SU-DHL-6 (cell line): ENCODE results near the gene GPR162.

Experiments
- H2AFZ ChIP-seq: fragments of 200-600 bp; sonication (generic); 2 replicates; pipeline ENCODE4 v1.6.1; 2014; ENCODE audit warnings: low read depth, mild to moderate bottlenecking, moderate library complexity, mixed read lengths, antibody characterized with exemption, low read length; ENCODE audit not compliant: severe bottlenecking
- H3F3A ChIP-seq: fragments of 200-600 bp; shearing (Covaris generic); 2 replicates; pipeline ENCODE4 v1.6.0; 2016; ENCODE audit warnings: antibody characterized with exemption, mild to moderate bottlenecking; ENCODE audit not compliant: insufficient read depth
- H3K27ac ChIP-seq: fragments of 200-600 bp; sonication (generic); 2 replicates; pipeline ENCODE4 v1.5.1; 2016; ENCODE audit warnings: low read depth, mild to moderate bottlenecking, low read length, moderate library complexity, mixed read lengths
- H3K27me3 ChIP-seq: fragments of 200-600 bp; sonication (generic), shearing (Covaris generic); 2 replicates; pipeline ENCODE4 v1.6.0; 2014; ENCODE audit warnings: mild to moderate bottlenecking, low read length
- H3K36me3 ChIP-seq: fragments of 200-600 bp; sonication (generic); 2 replicates; pipeline ENCODE4 v1.6.1; 2014; ENCODE audit warnings: mild to moderate bottlenecking, low read length, mixed read lengths
- H3K4me2 ChIP-seq: fragments of 300-600, 200-600 bp; shearing (Covaris generic), sonication (generic); 2 replicates; pipeline ENCODE4 v1.6.0; 2014; ENCODE audit warnings: low read length, low read depth, mild to moderate bottlenecking; ENCODE audit not compliant: poor library complexity, severe bottlenecking
- H3K4me3 ChIP-seq: fragments of 200-600 bp; sonication (generic); 2 replicates; pipeline ENCODE4 v1.5.1; 2014; ENCODE audit warnings: antibody characterized with exemption, low read length, mild to moderate bottlenecking, mixed read lengths; ENCODE audit not compliant: insufficient read depth, poor library complexity, severe bottlenecking
- H3K79me2 ChIP-seq: fragments of 200-600 bp; sonication (generic); 2 replicates; pipeline ENCODE4 v1.6.1; 2014; ENCODE audit warnings: mild to moderate bottlenecking, low read length, moderate library complexity; ENCODE audit not compliant: insufficient read depth
- H3K9ac ChIP-seq: fragments of 200-600 bp; sonication (generic); 2 replicates; pipeline ENCODE4 v1.7.0; 2014; ENCODE audit warnings: mild to moderate bottlenecking, low read length
- H3K9me2 ChIP-seq: fragments of 200-600 bp; sonication (generic); replicated peaks from 2 replicates; pipeline ENCODE4 v1.6.1; 2014; ENCODE audit warnings: low read length; ENCODE audit not compliant: insufficient read depth
- H3K9me3 ChIP-seq: fragments of 200-600 bp; sonication (generic); 2 replicates; pipeline ENCODE4 v1.6.1; 2014; ENCODE audit warnings: low read length, mixed read lengths; ENCODE audit not compliant: insufficient read depth
- H4K20me1 ChIP-seq: fragments of 200-600 bp; sonication (generic); 2 replicates; pipeline ENCODE4 v1.6.1; 2014; ENCODE audit warnings: low read depth, mild to moderate bottlenecking, antibody characterized with exemption, low read length, moderate library complexity, mixed read lengths
- EZH2phosphoT487 ChIP-seq: fragments of 200-600 bp; sonication (generic), shearing (Covaris generic); conservative IDR thresholded peaks from 2 replicates; pipeline ENCODE4 v1.6.1; 2018; ENCODE audit warnings: mild to moderate bottlenecking, antibody characterized with exemption, low read length, moderate library complexity, mixed read lengths
- TF ChIP-seq, protein P1 (sequence below): fragments of 200-600 bp; sonication (generic); IDR thresholded peaks from one replicate; pipeline ENCODE4 v1.5.1; 2017; ENCODE audit warnings: antibody characterized with exemption, mild to moderate bottlenecking, low read length, moderate library complexity; ENCODE audit not compliant: insufficient read depth, poor library complexity, severe bottlenecking

The GPR162 gene

DNA sequence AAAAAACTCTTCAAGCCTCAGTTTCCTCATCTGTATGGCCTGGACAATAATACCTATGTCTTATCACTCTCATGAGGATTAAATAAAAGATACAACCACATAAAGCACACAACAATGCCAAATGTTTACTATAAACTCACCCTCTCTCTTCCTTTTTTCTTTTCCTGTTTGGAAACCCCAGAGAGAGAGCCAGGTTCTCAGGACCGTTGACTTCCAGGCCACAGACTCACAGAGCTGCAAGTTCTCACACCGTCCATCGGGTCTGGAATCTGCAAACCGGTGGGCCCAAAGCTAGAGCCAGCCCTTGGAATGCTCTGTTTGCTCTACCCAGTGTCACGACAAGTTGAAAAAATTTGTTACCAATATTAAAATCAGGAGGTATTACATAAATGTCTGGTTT is 36.9 kb upstream of the GPR162 start:
- Histone ChIP-seq H3K9me2 (no peaks in the 10 kb centered on the region), H3K4me2 (no peak overlapping the region), H3K27ac (no peak overlapping the region), H3K27me3 (no peaks in the 10 kb centered on the region), H2AFZ (no peak overlapping the region), H3K4me3 (no peak overlapping the region), H4K20me1 (no peaks in the 10 kb centered on the region), H3K79me2 (no peaks in the 10 kb centered on the region), H3K9me3 (no peaks in the 10 kb centered on the region), H3K36me3 (no peaks in the 10 kb centered on the region), H3K9ac (no peak overlapping the region), H3F3A (no peaks in the 10 kb centered on the region)
- TF ChIP-seq EZH2phosphoT487: no peak
- TF ChIP-seq, protein P1, sequence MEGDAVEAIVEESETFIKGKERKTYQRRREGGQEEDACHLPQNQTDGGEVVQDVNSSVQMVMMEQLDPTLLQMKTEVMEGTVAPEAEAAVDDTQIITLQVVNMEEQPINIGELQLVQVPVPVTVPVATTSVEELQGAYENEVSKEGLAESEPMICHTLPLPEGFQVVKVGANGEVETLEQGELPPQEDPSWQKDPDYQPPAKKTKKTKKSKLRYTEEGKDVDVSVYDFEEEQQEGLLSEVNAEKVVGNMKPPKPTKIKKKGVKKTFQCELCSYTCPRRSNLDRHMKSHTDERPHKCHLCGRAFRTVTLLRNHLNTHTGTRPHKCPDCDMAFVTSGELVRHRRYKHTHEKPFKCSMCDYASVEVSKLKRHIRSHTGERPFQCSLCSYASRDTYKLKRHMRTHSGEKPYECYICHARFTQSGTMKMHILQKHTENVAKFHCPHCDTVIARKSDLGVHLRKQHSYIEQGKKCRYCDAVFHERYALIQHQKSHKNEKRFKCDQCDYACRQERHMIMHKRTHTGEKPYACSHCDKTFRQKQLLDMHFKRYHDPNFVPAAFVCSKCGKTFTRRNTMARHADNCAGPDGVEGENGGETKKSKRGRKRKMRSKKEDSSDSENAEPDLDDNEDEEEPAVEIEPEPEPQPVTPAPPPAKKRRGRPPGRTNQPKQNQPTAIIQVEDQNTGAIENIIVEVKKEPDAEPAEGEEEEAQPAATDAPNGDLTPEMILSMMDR: no peak

DNA sequence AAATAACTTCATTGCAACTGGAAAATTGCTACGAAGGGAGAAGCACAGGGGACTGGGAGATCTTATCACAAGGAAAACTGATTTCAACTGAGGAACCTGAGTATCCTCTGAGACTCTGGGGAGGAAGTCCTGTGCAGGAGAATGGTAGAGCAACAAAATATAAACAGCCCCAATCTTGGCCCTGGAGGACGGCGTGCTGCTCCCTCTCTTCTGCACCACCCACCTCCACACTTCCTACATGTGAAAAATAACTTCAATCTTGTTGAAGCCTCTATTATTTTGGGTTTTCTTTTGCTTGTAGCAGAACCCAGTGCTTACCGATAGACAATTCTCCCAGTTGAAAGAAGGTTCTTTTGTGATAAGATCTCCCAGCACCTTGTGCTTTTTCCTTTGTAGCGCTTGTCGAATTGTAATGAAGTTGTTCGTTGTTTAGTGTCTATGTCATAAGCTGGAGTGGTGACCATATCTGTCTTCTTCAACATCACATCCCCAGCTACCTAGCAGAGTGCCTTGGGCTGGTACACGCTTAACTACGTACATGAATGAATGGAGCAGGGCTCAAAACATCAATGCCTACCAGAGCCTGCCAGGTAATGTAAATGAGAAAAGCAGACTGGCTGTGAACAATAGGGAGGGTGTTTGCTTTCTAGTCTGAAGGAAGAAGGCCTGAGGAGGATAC is 35.1 kb upstream of the GPR162 start:
- no peaks in the 10 kb centered on the region for H3K27me3 ChIP-seq
- H3K79me2 ChIP-seq: no peaks in the 10 kb centered on the region
- no peak overlapping the region for H3K4me2 ChIP-seq
- TF ChIP-seq, protein P1: no peak
- TF ChIP-seq EZH2phosphoT487: no peak
- no peak overlapping the region for H3K27ac ChIP-seq
- no peaks in the 10 kb centered on the region for H3K9me3 ChIP-seq
- H4K20me1 ChIP-seq: no peaks in the 10 kb centered on the region
- H3K36me3 ChIP-seq: no peaks in the 10 kb centered on the region
- H2AFZ ChIP-seq: no peak overlapping the region
- no peak overlapping the region for H3K9ac ChIP-seq
- no peak overlapping the region for H3K4me3 ChIP-seq
- H3F3A ChIP-seq: no peaks in the 10 kb centered on the region
- no peaks in the 10 kb centered on the region for H3K9me2 ChIP-seq

DNA sequence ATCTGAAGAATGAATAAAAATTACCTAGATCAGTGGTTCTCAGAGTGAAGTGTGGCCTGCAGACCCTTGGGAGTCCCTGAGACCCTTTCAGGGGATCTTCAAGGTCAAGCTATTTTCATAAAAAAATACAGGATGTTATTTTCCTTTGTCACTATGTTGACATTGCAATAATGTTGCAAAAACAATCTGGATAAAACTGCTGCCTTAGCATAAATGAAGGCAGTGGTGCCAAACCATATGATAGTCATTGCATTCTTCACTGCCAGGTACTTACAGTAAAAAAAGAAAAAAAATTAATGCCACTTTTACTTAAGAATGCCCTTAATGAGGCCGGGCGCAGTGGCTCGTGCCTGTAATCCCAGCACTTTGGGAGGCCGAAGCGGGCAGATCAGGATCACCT is 34.3 kb upstream of the GPR162 start:
- H3K9me3 ChIP-seq: no peaks in the 10 kb centered on the region
- H3K4me2 ChIP-seq: no peak overlapping the region
- H3K27ac ChIP-seq: no peak overlapping the region
- no peaks in the 10 kb centered on the region for H3F3A ChIP-seq
- no peak overlapping the region for H3K9ac ChIP-seq
- H3K36me3 ChIP-seq: no peaks in the 10 kb centered on the region
- H3K4me3 ChIP-seq: no peak overlapping the region
- H3K27me3 ChIP-seq: no peaks in the 10 kb centered on the region
- no peaks in the 10 kb centered on the region for H3K79me2 ChIP-seq
- no peaks in the 10 kb centered on the region for H3K9me2 ChIP-seq
- TF ChIP-seq, protein P1: no peak
- no peak for TF ChIP-seq EZH2phosphoT487
- no peak overlapping the region for H2AFZ ChIP-seq
- no peaks in the 10 kb centered on the region for H4K20me1 ChIP-seq
